WERI-Rb-1 (cell line): ENCODE results near the gene PCDHA1.
A peak's percentile ranks its signal among the peaks of the same experiment; 100 is the strongest.
"Not testable (repeated sequence)": the region's sequence is repeated elsewhere in the genome, so short reads cannot be mapped to it uniquely, and the experiment has no call there.

Experiments used
- DNase-seq: peaks from one replicate; pipeline ENCODE4 v3.0.0-alpha.2; 2020
- H3K27ac ChIP-seq: fragments of 250-450 bp; sonication (Bioruptor Pico); 2 replicates; pipeline ENCODE4 v1.5.1; 2020; ENCODE audit warnings: mild to moderate bottlenecking, moderate library complexity
- H3K27me3 ChIP-seq: fragments of 250-450 bp; sonication (Bioruptor Pico); 2 replicates; pipeline ENCODE4 v1.5.1; 2021; ENCODE audit warnings: mild to moderate bottlenecking, low read depth, moderate library complexity; ENCODE audit not compliant: insufficient read depth, severe bottlenecking
- H3K36me3 ChIP-seq: fragments of 250-450 bp; sonication (Bioruptor Pico); 2 replicates; pipeline ENCODE4 v1.5.1; 2020; ENCODE audit warnings: mild to moderate bottlenecking, moderate library complexity
- H3K4me3 ChIP-seq: 2 replicates; pipeline ENCODE4 v1.5.1; 2011; ENCODE audit warnings: low read depth, mild to moderate bottlenecking, control low read depth, low read length
- H3K9me3 ChIP-seq: fragments of 250-450 bp; sonication (Bioruptor Pico); 2 replicates; pipeline ENCODE4 v1.5.1; 2021; ENCODE audit warnings: mild to moderate bottlenecking, moderate library complexity; ENCODE audit not compliant: severe bottlenecking
- TF ChIP-seq, protein P1 (sequence below): IDR thresholded peaks from 2 replicates; pipeline ENCODE4 v1.5.1; 2011; ENCODE audit warnings: low read depth, mild to moderate bottlenecking, control low read depth, inconsistent platforms, low read length

Gene PCDHA1

DNA sequence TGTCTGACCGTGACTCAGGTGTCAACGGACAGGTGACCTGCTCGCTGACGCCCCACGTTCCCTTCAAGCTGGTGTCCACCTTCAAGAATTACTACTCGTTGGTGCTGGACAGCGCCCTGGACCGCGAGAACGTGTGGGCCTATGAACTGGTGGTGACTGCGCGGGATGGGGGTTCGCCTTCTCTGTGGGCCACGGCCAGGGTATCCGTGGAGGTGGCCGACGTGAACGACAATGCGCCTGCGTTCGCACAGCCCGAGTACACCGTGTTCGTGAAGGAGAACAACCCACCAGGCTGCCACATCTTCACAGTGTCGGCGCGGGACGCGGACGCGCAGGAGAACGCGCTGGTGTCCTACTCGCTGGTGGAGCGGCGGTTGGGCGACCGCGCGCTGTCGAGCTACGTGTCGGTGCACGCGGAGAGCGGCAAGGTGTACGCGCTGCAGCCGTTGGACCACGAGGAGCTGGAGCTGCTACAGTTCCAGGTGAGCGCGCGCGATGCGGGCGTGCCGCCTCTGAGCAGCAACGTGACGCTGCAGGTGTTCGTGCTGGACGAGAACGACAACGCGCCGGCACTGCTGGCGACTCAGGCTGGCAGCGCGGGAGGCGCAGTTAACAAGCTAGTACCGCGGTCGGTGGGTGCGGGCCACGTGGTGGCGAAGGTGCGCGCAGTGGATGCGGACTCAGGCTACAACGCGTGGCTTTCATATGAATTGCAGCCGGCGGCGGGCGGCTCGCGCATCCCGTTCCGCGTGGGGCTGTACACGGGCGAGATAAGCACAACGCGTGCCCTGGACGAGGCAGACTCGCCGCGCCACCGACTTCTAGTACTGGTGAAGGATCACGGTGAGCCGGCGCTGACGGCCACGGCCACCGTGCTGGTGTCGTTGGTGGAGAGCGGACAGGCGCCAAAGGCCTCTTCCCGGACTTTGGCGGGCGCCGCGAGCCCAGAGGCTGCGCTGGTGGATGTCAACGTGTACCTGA lies 84.6 kb downstream of the PCDHA1 start:
- no peak overlapping the region for H3K4me3 ChIP-seq
- TF ChIP-seq, protein P1, sequence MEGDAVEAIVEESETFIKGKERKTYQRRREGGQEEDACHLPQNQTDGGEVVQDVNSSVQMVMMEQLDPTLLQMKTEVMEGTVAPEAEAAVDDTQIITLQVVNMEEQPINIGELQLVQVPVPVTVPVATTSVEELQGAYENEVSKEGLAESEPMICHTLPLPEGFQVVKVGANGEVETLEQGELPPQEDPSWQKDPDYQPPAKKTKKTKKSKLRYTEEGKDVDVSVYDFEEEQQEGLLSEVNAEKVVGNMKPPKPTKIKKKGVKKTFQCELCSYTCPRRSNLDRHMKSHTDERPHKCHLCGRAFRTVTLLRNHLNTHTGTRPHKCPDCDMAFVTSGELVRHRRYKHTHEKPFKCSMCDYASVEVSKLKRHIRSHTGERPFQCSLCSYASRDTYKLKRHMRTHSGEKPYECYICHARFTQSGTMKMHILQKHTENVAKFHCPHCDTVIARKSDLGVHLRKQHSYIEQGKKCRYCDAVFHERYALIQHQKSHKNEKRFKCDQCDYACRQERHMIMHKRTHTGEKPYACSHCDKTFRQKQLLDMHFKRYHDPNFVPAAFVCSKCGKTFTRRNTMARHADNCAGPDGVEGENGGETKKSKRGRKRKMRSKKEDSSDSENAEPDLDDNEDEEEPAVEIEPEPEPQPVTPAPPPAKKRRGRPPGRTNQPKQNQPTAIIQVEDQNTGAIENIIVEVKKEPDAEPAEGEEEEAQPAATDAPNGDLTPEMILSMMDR, result no peak
- DNase-seq, result no peak
- peaks cover 3% of the 10 kb centered on the region for H3K9me3 ChIP-seq
- H3K27ac ChIP-seq, result no peak overlapping the region
- H3K36me3 ChIP-seq, result peaks cover 14% of the 10 kb centered on the region
- H3K27me3 ChIP-seq, result no peaks in the 10 kb centered on the region

DNA sequence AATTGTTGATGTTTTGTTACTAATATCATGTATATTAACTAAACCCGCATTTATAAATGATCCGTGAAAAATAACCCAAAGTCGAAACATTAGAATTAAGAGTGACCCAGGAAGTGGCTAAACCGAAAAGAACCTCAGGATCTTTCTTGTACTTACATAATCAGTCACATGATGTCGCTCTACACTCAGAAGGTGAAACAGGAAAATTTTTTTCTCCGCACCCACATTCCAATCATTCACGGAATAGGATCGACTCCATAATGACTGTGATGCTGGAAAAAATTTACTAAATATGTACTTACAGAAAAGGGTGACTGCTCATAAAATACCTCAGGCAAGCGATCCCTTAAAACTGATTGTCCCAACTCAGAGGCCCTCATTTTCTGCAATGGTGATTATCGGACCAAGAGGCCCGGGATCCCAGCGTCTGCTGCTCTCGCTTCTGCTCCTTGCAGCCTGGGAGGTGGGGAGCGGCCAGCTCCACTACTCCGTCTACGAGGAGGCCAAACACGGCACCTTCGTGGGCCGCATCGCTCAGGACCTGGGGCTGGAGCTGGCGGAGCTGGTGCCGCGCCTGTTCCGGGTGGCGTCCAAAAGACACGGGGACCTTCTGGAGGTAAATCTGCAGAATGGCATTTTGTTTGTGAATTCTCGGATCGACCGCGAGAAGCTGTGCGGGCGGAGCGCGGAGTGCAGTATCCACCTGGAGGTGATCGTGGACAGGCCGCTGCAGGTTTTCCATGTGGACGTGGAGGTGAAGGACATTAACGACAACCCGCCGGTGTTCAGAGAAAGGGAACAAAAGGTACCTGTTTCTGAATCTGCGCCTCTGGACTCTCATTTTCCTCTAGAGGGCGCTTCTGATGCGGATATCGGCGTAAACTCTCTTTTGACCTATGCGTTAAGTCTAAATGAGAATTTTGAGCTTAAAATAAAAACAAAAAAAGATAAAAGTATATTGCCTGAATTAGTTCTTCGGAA lies 89.4 kb downstream of the PCDHA1 start, which contains the start of gene PCDHA12:
TSS of gene PCDHA12 (plus strand) at position 224 of the 981 bp plus-strand sequence. CDS start at position 389, 165 bp downstream.
- Histone ChIP-seq H3K4me3 (peak within 1 kb of the TSS; percentile 60), H3K27me3 (no peaks in the 10 kb centered on the region), H3K9me3 (no peaks in the 10 kb centered on the region), H3K36me3 (peaks cover 16% of the 10 kb centered on the region), H3K27ac (peak within 1 kb of the TSS; percentile 57)
- TF ChIP-seq, protein P1, result peak; percentile 52; the same call in 1 of the 2 replicates
- peak; percentile 47 for DNase-seq

GRCh38 chr5:140876541-140877261 lies 90.8 kb downstream of the PCDHA1 start:
- H3K4me3 ChIP-seq, H3K36me3 ChIP-seq, H3K27ac ChIP-seq, H3K27me3 ChIP-seq, DNase-seq, H3K9me3 ChIP-seq: not testable (repeated sequence)

GRCh38 chr5:140877262-140877581 lies 91.3 kb downstream of the PCDHA1 start:
- H3K9me3 ChIP-seq, result no peaks in the 10 kb centered on the region
- H3K27ac ChIP-seq, result no peak overlapping the region
- TF ChIP-seq, protein P1, result no peak
- no peaks in the 10 kb centered on the region for H3K27me3 ChIP-seq
- no peak overlapping the region for H3K4me3 ChIP-seq
- DNase-seq, result no peak
- H3K36me3 ChIP-seq, result peaks cover 10% of the 10 kb centered on the region

DNA sequence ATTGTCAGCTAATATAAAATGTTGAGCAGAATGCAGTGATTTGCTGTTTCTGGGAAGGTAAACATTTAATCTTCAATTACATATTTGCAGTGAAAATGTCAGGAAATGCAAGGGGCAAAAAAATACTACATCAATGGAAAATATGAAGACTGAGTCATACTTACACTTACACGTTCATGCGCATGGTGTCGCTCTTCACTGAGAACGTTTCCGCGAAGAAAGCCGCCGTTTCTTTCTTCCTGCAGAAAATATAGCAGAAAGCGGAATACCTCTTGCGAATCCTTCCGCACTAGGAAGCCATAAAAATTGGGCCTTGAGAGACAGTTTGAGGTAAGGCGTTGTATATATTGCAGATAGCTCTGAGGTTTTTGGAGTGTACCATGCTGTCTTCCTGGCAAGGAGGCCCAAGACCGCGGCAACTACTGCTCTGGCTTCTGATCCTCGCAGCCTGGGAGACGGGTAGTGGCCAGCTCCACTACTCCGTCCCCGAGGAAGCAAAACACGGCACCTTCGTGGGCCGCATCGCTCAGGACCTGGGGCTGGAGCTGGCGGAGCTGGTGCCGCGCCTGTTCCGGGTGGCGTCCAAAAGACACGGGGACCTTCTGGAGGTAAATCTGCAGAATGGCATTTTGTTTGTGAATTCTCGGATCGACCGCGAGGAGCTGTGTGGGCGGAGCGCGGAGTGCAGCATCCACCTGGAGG lies 96.1 kb downstream of the PCDHA1 start, which contains the start of gene PCDHA13:
TSS of gene PCDHA13 (plus strand) at position 236 of the 702 bp plus-strand sequence. CDS start at position 381, 145 bp downstream.
- peak; percentile 62 for DNase-seq
- H3K27ac ChIP-seq, result peak within 1 kb of the TSS; percentile 55
- peak within 1 kb of the TSS; percentile 56 for H3K4me3 ChIP-seq

More for the DNA sequence above, 96.1 kb downstream of the PCDHA1 start, which contains the start of gene PCDHA13:
- Histone ChIP-seq H3K27me3 (no peaks in the 10 kb centered on the region), H3K9me3 (no peaks in the 10 kb centered on the region), H3K36me3 (no peaks in the 10 kb centered on the region; the same call in none of the 2 replicates)
- TF ChIP-seq, protein P1, result peak; percentile 67
